Subcutaneous adipose tissue (tissue), 4 donors: ENCODE data around the gene PEF1. TPM values are rescaled to one million over a fixed set of nuclear protein-coding genes. Genes with fewer than 3 reads are reported as not detected.

Experiments
- total RNA-seq, 4 donors: library from RNA; depleted of rRNA; stranded (reverse); fragments of >200 nt; gene quantifications; one replicate each; pipeline ENCODE4 v1.1.0, GENCODE V29; 2016
- TF ChIP-seq, protein P1 (sequence below): fragments of 450-650 bp; IDR thresholded peaks from one replicate; pipeline ENCODE4 v1.5.1; 2016; ENCODE audit warnings: low read depth, mild to moderate bottlenecking, control low read depth, antibody characterized with exemption, moderate library complexity

PEF1 gene
- total RNA-seq, 4 donors from 2014 or later, result 49.6 to 68.8 (median 56.9) TPM

DNA sequence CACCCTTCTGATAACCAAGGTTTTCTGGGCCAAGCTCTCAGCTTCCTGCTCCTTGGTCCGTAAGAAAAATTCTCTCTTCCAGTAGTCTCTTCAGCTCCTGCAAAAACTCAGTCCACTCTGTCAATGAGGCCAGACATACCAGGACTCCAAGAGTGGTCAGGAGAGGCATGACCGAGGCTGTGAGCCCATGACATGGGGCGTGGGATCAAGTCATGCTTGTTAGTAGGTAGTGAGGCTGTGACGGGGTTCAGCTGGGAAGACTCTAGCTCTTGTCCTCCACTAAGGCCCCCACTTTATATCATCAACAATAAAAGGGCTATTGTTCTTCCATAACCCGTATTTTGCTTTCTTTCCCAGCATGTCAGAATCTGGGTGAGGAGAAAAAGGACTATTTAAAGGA, 37.3 kb downstream of the PEF1 start:
- TF ChIP-seq, protein P1, sequence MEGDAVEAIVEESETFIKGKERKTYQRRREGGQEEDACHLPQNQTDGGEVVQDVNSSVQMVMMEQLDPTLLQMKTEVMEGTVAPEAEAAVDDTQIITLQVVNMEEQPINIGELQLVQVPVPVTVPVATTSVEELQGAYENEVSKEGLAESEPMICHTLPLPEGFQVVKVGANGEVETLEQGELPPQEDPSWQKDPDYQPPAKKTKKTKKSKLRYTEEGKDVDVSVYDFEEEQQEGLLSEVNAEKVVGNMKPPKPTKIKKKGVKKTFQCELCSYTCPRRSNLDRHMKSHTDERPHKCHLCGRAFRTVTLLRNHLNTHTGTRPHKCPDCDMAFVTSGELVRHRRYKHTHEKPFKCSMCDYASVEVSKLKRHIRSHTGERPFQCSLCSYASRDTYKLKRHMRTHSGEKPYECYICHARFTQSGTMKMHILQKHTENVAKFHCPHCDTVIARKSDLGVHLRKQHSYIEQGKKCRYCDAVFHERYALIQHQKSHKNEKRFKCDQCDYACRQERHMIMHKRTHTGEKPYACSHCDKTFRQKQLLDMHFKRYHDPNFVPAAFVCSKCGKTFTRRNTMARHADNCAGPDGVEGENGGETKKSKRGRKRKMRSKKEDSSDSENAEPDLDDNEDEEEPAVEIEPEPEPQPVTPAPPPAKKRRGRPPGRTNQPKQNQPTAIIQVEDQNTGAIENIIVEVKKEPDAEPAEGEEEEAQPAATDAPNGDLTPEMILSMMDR, result no peak

DNA sequence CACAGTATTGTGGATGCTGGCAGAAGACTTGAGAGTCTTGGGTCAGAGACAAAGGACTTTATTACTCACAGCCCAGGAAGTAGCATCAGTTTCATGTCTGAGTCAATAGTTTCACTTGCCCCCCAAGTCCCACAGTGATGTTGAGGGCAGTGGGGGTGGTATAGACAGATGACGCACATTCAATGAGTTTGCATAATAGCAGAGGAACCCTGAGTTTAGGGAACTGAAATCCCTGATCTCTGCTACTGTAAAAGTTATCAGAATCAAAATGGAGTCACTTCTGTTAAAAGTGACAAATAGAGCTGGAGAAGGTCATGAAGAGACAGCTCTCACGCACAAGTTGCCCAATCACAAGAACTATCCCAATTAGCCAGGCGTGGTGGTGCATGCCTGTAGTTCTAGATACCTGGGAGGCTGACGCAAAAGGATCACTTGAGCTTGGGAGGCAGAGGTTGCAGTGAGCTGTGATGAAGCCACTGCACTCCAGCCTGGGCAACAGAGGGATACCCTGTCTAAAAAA, 38.7 kb downstream of the PEF1 start:
- TF ChIP-seq, protein P1, result no peak

DNA sequence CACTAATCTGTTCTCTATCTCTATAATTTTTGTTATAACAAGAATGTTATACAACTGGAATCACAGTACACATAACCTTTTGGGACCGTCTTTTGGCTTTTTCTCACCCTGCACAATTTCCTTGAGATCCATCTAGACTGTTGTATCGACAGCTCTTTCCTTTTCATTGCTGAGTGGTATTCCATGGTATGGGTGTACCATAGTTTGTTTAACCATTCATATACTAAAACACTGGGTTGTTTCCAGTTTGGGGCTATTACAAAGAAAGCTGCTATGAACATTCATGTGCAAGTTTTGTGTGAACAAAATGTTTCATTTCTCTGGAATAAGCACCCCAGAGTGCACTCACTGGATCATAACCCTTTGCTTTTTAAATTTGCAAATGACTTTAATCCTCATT, 42.6 kb downstream of the PEF1 start:
- TF ChIP-seq, protein P1, result no peak

DNA sequence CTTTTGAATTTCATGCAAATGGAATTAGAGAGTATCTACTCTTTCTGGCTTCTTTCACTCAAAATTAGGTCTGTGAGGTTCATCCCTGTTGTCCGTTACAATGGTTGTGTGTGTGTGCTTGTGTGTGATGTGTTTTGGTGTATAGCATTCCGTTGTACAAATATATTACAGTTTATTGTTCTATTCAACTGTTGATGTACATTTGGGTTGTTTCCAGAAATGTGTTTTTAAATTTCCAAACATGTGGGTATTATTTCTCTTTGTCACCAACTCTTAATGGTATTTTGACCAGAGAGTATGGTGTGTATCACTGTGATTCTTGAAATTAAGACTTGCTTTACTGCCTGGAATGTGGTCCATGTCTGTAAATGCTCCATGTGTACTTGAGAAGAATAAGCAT, 44.0 kb downstream of the PEF1 start:
- TF ChIP-seq, protein P1, result no peak

DNA sequence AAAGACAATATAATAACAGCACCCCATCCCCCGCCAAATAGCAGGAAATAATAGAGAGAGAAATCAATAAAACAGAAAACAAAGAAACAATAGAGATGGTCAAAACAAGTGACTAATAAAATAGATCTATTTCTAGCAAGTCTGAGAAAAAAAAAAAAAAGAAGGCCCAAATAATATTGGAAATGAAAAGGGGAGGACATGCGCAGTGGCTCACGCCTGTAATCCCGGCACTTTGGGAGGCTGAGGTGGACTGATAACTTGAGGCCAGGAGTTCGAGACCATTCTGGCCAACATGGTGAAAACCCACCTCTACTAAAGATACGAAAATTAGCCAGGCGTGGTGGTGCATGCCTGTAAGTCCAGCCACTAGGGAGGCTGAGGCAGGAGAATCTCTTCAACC, 45.7 kb downstream of the PEF1 start:
- TF ChIP-seq, protein P1, result no peak

DNA sequence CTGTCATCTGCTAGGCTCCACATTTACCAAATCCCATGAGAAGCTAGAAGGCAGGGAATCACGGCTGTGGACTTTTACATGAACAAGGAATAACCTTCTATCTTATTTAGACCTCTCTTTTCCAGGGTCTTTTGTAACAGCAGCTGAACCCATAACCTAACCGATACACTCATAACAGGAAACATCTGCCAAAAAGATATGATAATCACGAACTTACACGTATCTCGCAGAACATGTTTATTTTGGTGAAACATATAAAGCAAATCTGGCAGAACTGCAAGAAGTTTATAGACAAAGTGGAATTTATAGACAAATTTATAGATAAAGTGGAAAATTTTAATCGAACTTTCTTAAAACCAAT, 48.0 kb downstream of the PEF1 start:
- TF ChIP-seq, protein P1, result no peak

DNA sequence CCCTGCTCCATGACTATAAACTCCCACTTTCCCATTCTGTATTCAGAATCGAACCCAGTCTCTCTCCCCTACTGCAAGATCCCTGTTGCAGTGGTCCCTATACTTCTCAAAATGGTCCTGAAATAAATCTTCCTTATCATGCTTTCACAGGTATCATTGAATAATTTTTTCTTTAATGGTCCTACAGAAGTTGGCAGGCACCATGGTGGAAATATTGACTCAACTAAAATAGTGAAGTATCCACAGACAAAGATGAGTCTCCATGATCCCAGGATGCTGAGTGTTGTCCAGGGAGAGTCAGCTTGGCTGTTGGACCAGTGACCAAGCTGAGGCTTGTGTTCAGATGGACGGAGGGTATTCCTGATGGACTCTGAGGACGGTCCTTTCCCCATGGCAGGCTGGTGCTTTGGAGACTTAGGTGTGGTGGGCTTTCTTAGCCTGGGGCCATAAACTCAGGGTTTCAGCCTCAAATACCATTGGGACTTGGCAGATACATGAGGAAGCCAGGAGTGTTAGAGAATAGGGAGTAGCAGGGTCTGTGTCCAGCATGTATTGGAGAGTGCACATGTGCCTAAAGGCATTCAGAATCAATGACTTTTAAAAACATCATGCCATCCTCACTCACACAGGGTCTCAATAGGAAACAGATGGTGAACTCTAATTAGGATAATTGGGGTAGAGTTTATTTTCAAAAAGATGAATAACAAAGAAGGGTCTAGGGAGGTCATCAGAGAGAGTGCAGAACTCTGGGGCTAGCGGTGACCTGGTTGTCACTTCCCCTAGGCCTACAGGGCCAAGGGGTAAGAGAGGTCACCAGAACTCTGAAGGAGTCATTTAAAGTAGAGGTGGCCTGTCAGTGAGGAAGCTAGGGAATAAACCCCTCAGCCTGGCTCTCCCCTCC, 48.6 kb downstream of the PEF1 start:
- TF ChIP-seq, protein P1, result no peak
